Measurements from ENCODE around the gene NECAB2.

The NECAB2 gene

DNA sequence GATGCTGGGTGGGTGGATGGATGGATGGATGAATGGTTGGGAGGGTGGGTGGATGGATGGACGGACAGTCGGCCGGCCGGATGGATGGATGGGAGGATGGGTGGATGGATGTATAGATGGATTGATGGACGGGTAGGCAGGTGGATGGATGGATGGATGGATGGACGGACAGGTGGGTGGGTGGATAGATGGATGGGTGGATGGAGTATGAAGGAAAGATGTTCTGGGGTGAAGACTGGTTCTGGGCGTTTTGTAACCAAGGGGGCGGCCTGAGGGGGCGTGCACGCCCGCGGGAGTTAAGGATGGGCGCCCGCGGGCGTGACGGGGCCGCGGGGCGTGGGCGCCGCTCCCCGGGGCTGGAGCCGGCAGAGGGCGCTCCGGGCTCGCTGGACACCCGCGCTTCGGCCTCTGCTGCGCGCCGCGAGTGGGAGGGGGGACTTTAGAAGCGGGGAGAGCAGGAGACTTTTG, at the start of gene NECAB2:
Gene NECAB2 (plus strand): TSS at position 407 of the 468 bp plus-strand sequence. CDS start 405 bp downstream, outside the sequence.
- peak; percentile 91 for DNase-seq (ENCODE audit: low spot score)

DNA sequence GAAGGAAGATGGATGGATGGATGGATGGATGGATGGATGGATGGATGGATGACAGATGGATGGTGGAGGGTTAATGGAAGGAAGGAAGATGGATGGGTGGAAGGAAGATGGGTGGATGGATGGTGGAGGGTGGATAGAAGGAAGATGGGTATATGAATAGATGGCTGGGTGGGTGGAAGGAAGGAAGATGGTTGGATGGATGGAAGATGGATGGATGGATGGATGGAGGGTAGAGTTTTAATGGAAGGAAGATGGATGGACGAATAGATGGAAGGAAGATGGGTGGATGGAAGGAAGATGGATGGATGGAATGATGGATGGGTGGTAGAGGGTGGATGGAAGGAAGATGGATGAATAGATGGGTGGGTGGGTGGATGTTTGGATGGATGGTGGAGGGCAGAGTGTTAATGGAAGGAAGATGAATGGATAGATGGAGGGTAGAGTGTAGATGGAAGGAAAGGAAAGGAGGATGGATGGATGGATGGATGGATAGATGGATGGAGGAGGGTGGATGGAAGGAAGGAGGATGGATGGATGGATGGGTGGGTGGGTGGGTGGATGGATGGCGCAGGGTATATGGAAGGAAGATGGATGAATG, 47.1 kb upstream of the NECAB2 start:
- no peak for DNase-seq (ENCODE audit: low spot score)

DNA sequence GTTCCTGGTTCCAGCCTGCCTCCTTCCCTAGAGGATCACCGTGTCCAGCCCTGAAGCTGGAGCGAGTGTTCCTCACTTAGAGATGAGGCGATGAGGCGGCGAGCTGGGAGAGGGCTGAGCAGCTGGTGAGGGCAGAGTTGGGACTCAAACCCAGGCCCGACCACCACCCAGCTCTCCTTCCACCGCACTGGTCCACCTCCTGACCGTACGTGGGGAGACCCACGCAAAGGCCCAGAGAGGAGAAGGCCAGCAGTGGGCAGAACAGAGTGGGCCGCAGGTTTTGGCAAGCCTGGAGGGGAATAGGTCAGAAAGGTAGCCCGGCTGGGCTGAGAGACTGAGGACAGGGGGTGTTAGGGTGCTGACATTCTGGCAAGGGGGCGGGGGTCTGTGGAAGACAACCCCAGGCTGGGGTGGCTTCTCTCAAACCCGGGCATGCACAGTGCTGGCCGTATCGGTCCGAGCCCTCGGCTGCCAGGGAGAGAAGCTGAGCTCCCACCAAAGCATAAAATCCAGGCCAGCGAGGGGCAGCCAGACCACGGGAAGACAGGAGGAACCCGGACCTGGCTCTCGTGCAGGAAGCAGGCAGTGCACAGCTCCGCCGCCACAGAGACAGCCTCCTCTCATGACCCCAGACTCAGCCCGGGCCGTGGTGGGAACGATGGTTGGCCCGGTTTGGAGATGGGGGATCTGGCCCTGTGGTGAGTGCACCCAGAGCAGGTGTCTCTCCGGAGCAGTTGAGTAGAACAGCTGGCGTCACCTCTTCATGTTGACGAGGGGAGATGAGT, 44.3 kb upstream of the NECAB2 start:
- no peak for DNase-seq (ENCODE audit: low spot score)

DNA sequence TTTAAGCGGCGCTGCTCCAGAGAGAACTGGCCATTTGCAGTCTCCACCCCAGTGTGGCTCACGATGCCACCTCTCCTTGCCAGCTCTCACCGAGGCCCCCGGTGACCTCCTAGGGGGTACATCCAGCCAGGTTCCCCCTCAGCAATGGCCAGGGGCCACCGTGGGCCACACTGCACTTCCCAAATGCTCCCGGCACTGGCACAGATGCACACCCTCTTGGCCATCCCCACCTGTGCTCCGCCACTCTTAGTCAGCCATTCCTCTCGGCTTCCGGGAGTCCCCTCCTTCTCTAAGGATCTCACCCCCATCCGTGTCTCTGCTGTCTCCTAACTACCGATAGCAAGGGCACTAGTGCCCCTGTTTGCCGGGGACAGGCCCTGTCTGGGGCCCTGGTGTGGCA, 43.4 kb upstream of the NECAB2 start:
- no peak for DNase-seq (ENCODE audit: low spot score)

DNA sequence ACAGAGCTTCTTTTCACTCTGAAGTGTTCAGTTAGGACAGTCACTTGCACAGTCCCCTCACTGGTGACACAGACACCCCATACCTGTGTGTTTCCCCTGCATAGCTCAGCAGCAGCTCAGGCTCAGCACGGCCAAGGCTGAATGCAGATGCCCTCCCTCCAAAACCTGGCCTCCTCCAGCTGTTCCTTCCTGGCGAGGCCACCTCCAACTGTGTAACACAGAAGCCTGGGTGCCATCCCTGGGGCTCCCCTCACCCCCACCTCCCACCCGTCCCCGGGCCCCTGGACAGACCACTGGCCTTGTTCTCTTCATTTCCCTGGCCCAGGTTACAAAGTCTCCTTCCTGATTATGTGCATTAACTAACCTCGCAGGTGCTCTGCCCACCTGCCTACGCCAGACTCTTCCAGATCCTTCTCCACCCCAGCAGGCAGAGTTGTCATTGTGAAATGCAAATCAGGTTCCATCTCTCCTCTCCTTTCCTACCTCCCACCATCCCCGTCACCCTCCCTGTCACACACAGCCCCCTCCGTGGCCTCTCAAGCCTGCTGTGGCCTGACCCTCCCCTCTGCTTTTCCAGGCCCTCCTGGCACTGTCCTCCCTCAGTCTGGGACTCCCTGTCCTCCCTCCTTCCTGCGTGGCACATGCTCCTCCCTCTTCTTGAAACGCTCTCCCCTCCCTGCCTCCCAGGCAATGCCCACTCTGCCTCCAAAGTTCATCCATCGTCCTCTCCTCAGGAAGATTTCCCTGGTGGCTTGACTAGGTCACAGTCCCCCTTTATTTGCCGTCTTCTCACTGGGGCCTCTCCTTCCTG, 42.7 kb upstream of the NECAB2 start:
- DNase-seq (ENCODE audit: low spot score): no peak

DNA sequence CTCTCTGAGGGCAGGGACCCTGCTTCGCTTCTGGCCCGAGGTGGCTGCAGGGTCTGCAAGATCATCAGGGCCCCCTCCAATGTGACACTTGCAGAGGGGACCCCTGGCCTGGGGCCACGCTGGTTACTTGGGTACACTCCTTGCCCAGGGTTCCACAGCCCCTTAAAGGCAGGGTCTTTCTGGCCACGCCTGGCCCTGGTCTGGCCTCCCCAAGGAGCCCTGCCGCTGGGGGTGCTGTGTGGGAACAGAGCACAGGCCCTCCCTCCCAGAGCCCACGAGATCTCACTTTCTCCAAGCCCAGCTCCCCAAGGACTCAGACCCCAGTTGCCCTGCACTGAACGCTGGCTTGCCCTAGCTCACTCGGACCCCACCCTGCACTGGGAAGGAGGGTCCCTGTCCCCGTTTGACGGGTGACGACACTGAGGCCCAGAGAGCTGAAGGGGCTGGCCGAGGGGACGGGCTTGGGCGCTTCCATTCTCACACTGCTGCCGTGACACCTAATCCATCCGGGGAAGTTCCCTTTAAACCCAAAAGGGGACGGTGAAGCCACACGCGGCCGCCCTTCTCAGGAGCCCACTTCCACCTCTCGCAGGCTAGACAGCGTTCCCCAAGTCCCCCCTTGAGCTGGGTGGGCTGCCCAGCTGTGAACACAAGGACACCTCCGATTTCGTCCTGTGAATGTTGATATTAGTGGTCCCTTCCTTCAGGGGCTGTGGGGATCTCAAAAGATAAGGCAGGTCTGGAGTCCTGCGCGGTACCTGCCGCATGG, 41.9 kb upstream of the NECAB2 start:
- DNase-seq (ENCODE audit: low spot score): no peak

DNA sequence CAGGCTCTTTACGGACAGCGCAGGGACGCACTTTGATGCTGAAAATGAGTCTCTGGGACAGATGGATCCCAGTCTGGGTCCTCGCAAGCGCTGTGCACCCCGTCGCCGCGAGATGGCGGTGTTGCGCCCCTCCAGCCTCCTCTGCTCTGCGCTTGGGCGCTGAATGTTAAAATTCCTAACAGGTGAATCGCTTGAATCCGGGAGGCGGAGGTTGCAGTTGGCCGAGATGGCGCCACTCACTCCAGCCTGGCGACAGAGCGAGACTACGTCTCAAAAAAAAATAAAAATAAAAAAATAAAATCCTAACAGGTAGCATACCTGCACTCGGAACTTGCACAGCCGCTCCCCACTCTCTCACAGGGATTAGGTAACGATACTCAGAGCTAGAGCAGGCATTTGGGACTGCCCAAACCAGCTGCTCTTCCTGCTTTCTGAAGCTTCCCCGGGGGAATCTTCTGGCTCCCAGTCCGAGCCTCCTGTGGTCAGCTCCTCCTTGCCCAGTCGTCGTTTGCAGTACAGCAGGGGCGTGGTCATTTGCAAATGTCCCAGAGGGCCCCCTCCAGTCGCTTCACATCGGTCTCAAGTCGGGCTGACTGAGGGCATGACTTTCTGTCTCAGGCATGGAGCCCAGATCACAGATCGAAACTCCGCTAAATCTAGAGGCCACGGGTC, 41.2 kb upstream of the NECAB2 start:
- DNase-seq (ENCODE audit: low spot score): peak; percentile 89

DNA sequence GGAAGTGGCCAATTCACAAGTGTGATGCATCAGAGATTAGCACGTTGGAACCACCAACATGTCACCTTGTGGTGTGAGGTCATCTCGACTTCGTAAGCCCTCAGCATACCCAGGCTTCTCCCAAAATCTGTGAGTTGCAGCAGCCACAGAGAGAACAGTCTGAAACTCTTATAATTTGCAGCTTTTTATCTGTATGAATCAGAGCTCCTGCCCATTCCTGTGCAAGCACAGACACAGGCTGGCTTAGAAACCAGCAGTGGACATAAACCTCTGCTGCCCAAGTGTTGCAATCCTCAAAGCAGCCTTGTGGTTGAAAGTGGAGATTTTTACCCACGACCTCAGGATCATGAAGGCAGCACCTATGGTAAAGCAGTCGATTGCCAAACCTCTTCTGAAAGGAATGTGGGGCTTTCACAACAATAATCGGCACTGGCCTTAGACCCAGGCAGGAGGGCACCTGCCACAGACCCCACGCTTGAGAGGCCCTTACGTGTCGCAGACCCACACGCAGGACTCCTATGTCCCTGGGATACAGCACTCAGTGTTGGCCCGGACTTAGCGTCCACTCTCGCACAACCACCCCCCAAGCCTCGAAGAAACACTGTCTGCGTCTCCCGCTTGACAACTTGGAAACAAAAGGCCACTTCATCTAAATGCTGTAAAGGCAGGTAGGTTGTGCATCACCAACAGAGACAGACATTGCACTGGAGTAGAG, 39.5 kb upstream of the NECAB2 start:
- DNase-seq (ENCODE audit: low spot score): peak; percentile 84

DNA sequence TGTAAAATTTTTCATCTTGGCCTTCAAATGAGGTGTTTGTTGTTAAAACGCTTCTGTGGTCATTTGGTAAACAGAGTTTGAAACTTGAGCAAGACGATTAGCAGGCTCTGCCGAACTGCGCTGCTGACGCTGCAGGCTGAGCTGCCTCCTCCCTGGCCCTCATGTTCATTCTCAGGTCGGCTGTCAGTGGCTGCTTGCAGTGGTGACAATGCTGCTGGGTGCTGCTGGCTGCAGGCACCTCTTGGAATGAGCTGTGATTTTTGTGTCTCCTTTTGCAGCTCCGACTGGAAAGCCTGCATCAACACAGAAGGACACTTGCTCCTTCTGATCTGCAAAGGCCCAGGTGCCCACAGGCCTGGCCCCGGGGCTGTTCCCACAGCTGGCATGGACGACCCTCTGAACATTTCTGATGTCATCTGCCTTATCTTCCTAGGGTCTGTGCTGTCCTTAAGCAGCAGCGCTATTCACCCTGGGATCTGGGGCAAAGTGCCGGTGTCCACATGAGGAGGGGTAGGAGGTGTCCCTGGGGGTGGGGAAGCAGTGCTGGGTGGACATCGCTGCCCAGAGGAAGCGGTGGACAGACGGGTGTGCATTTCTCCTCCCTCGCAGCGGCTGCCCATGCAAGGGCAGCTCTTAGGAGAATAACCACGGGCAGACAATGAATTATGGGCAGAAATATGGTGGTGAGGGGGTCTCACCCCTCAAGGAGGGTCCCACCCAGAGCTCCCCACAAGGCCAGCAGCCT, 38.1 kb upstream of the NECAB2 start:
- no peak for DNase-seq (ENCODE audit: low spot score)

DNA sequence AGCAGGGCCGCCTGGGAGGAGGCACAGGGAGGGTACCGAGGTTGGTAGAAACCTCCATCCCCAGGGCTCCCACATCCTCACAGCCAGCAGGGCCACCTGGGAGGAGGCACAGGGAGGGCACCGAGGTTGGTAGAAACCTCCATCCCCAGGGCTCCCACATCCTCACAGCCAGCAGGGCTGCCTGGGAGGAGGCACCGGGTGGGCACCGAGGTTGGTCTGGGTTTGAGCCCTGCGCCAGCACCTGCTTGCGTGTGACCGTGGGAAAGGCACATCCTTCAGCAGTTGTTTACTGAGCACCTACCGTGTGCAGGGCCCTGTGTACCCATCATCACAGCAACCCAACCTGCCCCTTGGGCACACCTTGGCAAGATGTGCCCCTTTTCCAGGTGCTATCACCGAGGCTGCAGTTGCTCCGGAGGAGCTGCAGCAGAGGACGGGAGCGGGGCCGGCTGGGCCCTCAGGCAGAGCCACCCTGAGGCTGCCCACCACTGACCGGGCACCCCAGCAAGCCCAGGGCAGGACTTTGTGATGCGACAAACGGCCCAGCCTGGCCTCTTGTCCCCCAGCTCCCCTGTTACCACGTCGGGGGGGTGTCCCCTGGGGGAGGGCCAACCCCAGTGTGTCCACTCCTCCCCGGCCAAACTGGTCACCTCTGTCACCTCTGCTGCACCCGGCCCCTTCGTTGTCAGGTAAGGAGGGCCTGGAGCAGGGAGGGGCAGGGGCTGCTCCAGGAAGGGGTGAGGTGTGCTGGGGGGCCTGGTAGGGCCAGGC, 37.1 kb upstream of the NECAB2 start:
- no peak for DNase-seq (ENCODE audit: low spot score)

DNA sequence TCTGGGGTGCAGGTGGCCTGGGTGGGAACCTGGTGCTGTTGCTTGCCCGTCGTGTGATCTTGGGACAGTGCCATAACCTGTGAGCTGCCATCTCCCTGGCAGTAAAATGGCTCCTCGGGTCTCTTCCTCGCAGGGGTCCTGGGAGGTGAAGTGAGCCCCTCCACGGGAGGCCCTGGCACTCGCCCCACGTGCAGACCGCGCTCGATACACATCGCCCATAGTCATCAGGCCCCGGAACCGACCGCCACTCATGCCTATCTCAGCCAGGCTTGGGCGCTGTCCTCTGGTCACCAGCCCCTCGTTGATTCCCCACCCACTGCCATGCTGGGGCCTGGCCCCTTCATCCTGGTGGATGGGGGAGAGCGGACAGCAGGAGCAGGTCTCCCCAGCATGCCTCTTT, 36.5 kb upstream of the NECAB2 start:
- DNase-seq (ENCODE audit: low spot score): no peak

DNA sequence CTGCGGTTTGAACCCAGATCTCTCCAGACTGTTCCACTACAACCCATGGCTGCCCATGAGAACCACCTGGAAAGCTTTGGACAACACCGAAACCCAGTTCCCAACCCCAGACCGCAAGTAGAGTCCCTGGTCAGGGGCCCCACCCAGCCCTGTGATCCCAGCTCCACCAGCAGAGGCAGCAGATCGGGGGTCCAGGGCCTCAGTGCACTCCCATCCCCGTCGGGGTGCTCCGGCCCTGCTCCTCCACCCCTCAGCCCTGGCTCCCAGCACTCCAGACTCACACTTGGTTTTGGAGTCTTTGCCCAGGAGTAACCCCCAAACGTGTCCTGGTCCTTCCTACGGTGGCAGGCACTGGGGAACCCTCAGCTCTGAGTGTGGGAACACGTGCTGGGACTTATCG, 35.7 kb upstream of the NECAB2 start:
- no peak for DNase-seq (ENCODE audit: low spot score)

DNA sequence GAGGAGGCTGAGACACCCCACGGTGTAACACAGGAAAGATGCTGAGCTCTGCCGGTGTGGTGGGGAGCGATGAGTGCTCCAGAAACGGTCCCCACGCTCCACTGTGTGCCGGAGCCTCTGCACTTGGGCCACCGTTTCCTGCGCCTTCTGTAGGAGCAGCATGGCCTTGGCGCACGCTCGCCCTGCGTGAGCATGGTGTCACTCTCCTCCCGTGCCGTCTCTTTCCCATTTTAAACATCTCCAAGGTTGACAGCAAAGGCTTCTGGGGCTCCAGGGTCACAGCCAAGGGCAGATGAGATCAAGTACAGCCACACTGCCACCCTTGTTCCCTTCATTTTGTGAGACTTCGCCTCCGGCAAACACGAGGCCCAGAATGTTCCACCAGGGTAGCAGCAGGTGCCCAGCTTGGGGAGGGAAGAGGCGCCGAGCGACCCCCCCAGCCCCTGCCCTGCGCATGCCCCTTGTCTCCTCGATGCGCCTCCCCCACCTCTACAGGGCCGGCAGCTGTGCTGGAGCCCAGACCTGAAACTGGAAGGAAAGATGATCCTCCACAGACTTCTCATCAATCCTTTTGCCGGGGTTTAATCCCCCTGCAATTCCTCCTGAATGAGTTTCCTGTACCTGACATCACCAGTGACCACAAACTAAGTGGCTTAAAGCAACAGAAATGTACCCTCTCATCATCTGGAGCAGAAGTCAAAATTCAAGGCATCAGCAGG, 34.9 kb upstream of the NECAB2 start:
- no peak for DNase-seq (ENCODE audit: low spot score)

DNA sequence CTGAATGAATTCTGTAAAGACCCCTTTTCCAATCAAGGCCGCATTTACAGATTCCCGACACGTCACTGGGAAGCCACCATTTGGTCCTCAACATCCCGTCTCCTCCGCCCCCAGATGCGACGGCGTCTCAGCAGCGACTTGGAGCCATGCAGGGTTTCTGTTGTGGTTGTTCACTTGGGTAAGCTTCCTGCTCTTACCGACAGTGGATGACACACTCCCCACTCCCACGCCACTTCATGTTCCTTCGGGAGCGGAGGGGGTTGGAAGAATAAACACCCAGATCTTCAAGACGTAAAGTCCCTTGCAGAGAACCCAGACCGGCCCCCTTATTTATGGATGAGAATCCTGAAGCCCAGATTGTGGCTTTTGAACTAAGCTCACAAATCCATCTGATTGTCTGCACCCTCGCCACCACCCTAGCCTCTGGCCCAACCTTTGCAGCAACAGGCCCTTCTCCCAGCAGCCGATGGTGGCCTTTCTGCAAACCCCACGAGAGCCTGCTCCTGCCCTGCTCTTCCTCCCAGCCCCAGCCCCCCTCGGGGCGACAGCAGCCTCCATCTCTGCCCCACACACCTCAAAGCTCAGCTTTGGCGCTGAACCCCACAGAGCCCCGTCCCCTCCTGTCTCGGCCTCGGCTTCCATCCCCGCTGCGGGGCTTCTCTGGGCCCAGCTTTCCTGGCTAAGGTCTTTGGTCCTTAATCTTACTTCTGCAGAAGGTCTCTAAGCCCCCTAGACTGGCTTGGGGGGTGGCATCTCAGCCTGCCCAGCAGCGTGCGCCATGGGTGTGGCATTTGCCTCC, 34.0 kb upstream of the NECAB2 start:
- no peak for DNase-seq (ENCODE audit: low spot score)

DNA sequence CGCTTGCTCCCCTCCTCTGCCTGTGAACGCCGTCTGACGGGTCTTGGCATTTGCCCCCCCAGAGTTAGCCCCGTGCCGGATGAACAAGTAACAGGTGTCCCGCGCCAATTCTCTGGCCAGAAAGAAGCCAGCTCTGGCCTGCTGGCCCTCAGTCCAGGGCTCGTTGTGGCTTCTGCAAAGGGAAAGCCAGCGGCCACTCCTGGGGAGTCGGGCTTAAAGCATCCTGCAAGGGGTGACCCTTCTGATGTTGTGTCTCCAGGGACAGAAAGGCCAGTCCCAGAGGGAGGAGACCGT, 33.4 kb upstream of the NECAB2 start:
- no peak for DNase-seq (ENCODE audit: low spot score)

DNA sequence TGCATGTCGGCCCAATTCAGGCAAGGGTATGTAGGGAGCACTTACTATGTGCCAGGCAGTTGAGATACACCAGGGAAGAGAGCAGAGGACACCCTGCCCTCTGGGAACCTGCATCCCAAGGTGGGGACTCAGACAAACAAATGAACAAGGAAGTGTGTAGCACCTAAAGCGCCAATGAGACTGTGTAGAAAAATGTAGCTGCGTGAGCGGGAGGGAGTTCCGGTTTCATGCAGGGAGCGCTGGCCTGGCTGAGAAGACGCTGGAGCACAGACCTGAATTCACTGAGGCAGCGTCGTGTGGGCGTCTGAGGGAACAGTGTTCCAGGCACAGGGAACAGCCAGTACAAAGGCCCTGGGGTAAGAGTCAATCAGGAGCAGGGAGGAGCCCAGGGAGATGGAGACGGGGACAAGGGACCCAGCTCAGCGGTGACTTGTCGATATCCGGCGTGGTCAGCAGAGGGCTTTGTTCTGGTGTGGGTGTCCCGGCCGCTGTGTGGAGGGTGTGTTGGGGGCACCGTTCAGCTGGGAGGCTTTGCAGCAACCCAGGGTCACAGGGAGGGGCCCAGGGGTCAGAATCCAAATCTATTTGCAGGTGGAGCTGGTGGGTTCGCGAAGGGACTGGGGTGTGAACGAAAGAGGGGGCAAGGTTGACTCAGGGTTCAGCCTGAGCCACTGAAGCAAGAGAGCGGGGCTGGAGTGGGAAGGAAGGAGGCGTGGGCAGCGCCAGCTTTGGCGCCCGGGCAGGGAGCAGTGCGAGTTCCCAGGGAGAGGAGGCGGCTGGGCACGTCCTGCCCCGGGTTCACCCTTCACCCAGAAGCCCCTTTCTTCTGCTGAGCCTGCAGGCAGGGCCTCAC, 32.8 kb upstream of the NECAB2 start:
- no peak for DNase-seq (ENCODE audit: low spot score)

DNA sequence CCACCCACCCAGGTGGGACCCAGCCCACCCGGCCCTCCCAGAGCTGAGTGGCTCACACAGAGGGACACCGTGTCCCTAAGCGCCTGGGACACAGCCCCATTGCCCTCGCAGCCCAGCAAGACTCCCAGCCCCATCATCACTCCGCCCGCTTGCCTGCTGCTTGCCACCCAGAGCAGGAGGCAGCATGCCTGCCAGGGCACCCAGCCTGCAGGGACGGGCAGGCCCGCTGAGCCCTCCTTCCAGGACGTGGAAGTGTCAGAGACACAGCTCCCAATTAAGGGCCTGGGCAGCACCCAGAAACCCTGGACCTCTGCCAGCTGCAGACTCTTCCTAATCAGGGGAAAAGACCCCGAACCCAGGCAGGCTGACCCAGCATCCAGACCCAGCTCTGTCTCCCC, 32.2 kb upstream of the NECAB2 start:
- no peak for DNase-seq (ENCODE audit: low spot score)
